Ureter (tissue), 1 donor: ENCODE results near the gene GAB1. TPM values are rescaled to one million over a fixed set of nuclear protein-coding genes. Genes with fewer than 3 reads are reported as not detected.

Experiments used
- DNase-seq: peaks from one replicate; pipeline ENCODE4 v3.0.0-alpha.2; 2020; ENCODE audit warnings: low spot score
- total RNA-seq: library from RNA; stranded (reverse); gene quantifications from one replicate; pipeline ENCODE4 v1.2.4, GENCODE V29; 2023
- donor health status: DM: yes; HTN: yes; CAD: no.

GAB1 gene
- total RNA-seq, 1 donor from 2014 or later: 42.4 TPM

DNA sequence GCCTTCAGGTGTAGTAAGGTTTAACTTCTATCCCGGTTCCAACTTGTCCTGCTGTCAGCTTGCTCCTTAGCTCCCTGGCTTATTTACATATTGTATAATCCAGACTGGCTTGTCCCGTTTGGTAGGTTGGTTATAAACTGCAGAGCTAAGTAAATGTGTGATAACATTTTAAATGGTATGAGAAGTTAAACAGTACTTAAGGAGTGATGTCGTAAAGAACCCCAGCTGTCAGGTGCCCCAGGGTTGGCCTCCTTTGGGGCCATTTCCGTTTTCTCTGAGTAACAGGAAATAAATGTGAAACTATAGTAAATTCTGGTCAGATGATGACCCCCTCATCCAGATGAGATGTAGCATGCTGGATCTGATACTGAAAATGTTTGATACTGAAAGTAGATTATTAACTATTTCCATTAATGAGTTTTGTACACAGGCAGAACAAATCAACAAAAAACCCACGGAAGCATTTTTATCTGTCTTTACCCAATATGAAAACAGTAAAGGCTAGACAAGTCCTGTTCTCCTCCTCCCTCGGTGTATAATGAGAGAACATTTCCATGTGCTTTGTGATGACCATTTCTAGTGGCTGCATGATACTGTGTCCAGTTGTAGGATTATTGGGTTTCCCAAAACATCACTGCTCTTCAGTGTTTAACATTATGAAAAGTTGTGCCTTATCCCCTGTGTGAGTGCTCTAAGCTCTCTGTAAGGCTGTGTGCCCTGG, 22.4 kb downstream of the GAB1 start:
- peak; percentile 65 for DNase-seq

DNA sequence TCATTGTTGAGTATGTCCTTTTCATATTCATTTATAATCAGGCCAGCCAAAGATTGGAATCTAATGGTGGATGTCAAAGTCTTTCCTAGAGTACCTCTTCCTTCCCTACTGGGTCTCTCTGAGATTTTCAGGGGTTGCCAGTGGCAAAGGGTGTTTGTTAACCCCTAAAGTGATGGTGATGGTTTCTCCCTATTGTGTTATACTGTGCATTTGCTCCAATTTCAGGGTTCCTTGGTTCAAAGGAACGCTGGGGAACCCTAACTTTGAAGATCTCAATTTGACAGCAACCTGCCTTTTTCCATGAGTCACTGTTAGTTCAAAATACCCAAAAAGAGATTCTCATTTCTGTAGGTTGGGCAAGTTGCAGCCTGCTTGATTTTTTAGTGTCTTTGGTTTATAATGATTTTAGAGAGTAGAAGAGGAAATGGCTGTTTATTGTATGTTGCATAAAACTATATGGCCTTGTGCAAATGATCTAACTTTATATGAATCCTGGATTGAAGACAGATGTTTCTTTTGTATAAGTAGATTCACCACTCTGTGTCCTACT, 23.0 kb downstream of the GAB1 start:
- no peak for DNase-seq

GRCh38 chr4:143360838-143361625, 24.4 kb downstream of the GAB1 start:
- no peak for DNase-seq

GRCh38 chr4:143362349-143363046, 25.8 kb downstream of the GAB1 start:
- DNase-seq: no peak

DNA sequence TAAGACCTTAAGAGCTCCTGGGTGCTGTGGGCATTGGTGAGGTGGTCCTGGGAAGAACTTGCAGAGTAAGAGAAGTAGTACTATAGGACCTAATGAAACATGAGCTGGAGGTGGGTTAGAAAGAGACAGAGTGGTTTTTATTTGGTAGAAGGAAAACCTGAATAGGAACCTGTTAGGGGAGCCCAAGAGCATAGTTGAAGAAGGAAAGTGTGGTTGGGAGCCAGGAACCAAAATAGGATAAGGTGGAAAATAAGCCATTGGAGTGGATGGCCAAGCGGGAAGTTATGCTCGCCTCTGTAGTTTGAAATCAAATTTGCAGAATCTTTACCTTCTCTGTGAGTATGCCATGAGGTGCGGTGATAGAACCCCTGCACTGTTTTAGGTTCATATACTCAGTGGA, 26.7 kb downstream of the GAB1 start:
- DNase-seq: no peak

DNA sequence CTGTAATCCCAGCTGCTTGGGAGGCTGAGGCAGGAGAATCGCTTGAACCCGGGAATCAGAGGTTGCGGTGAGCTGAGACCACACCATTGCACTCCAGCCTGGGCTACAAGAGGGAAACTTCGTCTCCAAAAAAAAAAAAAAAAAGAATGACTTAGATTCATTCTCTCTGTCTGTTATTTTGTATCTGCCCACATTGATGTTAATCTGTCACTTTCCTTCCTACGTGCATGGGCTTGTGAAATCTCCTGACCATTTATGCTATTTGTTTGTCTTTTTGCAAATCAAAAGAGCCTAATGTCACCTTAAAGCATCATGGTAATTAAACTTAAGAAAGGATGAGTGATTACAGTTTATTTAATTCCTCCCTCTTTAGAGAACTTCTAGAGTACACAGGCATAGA, 27.4 kb downstream of the GAB1 start:
- DNase-seq: no peak

- DNase-seq: no peak
Measured at GRCh38 chr4:143367863-143368262, 31.2 kb downstream of the GAB1 start.

DNA sequence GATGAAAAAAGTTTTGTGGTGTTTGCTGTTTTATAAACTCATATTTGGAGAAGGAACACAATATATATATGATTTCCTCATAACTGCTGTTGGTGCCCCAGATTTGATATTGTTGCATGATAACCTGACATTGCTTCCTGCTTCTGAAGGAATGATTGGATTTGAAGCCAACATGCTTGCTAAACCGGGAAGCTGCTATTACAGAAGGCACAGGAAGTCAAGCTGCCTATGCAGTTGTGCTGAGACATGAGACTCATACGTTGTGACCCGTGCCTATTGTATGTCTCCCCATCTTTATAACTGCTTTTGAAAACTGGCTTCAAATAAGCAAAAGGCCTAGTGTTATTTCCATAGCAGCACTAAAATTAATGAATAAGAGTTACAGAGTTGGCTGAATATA, 32.9 kb downstream of the GAB1 start:
- DNase-seq: no peak

GRCh38 chr4:143372093-143372915, 35.6 kb downstream of the GAB1 start:
- DNase-seq: no peak

DNA sequence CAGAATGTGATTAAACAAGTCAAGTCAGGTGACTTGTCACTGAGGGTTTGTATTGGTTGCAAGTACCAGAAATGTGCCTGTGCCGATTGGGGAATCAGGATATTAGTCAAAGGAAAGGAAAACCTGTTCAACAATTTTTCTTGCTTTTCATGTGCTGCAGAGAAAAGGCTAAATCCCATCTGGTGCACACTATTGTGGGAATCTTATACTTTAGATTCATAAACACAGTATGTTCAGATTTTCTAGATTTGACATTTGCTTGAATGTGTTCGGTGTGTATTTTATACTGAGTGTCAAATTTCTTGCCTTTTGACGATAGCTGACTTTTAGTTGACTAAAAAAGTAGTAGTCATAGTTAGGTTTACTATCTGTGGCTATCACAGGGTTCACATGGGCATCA, 37.6 kb downstream of the GAB1 start:
- no peak for DNase-seq

DNA sequence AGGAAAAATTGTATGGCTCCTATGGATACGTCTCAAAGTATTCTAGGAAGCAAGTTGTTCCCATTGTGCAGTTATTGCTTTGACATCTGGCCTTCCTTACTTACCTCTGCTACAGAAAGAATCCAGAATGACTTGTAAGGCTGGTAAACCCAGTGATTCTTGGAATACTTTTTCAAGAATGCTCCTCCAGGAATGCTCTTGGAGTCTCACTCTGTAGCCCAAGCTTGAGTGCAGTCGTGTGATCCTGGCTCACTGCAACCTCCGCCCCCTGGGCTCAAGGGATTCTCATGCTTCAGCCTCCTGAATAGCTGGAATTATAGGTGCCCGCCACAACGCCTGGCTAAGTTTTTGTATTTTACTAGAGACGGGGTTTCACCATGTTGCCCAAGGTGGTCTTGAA, 38.1 kb downstream of the GAB1 start:
- DNase-seq: no peak

- DNase-seq: no peak
Measured at GRCh38 chr4:143375326-143376073, 38.8 kb downstream of the GAB1 start.

- no peak for DNase-seq
Measured at GRCh38 chr4:143377611-143378099, 41.0 kb downstream of the GAB1 start.

DNA sequence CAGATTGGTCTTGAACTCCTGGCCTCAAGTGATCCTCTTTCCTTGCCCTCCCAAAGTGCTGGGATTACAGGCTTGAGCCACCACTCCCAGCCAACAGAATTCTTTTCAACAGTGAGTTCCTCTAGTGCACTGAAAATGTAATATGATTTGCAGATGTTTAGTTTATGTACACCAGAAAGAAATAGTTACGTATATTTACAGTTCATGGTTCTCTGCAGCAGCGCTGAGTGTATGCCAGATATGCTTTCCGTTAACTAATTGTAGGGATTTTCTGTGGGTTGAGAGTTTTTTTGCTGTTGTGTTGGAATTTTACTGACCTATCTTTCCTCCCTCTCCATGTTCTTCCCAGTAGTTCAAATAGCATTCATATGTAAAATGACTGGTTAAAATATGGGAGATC, 44.0 kb downstream of the GAB1 start:
- DNase-seq: no peak

GRCh38 chr4:143381189-143382118, 44.8 kb downstream of the GAB1 start:
- peak; percentile 84 for DNase-seq

GRCh38 chr4:143382596-143382995, 45.9 kb downstream of the GAB1 start:
- no peak for DNase-seq

- no peak for DNase-seq
Measured at GRCh38 chr4:143383005-143383574, 46.4 kb downstream of the GAB1 start.

GRCh38 chr4:143384381-143384994, 47.8 kb downstream of the GAB1 start:
- no peak for DNase-seq

DNA sequence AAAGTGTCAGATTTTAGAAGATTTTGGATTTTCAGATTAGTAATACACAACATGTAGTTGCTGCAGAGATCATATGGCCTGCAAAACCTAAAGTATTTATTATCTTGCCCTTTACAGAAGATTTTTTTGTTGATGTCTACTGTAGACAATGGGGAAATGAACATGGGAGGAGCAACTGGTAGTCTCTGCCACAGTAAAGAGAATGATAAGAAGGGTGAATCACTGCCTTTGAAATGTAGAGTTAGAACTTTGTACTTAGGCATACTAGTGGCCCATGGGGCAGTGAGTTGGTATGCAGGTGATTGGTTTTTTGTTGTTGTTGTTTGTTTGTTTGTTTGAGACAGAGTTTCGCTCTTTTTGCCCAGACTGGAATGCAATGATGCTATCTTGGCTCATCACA, 50.1 kb downstream of the GAB1 start:
- no peak for DNase-seq
